ENCODE measurements around the gene DEFB131A.

GRCh38 chr4:9409793-9410192 is 34.4 kb upstream of the DEFB131A start:
- no peak for TF ChIP-seq CTCF (IDR thresholded peaks at IDR 0.05)
- TF ChIP-seq POLR2A (IDR thresholded peaks at IDR 0.05) = no peak
